Measurements from ENCODE around the gene STK39.
"Not testable (repeated sequence)": the region's sequence is repeated elsewhere in the genome, so short reads cannot be mapped to it uniquely, and the experiment has no call there.

The STK39 gene

DNA sequence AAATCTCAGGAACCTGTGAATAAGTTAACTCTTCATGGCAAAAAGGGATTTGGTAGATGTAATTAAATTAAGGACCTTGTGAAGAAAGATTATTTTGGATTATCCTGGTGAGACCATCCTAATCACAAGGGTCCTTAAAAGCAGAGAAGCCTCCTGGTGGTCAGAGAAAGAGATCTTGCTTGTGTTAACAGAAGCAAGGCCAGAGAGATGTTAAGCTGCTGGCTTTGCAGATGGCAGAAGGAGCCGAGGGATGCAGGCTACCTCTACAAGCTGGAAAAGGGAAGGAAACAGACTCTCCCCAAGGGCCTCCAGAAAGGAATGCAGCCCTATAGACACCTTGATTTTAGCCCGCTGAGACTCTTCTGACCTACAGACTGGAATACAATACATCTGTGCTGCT lies 197.0 kb downstream of the STK39 start:
- no peak for DNase-seq (ENCODE audit: low read depth in 2 of 2)

GRCh38 chr2:168049609-168050008 lies 197.8 kb downstream of the STK39 start:
- no peak for DNase-seq (ENCODE audit: low read depth in 2 of 2)

DNA sequence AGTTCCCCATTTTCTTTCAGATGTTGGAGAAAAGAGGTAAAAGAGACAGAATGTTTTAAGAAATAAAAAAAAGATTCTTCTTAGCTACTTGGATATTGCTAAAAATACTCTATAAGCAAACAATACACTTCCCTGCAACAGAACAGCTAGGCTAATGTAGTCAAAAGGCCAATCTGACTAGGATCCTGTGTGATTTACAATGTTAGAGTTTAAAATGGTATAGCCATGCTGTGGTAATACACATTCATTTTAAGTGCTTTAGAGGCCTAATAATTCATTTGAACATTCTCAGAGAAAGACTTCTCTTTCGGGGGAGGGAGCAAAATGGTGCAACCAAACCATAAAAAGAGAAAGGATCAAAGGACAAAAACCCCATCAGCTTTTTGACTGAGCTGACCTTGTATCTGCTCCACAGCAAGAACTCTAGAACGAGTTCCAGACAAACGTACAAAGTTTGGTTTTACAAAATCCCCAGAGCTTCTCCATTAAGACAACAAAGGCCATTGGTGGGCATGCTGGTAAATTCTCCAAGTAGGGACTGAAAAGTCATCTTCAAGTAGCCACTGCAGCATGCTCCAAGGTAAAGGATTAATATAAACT lies 200.2 kb downstream of the STK39 start:
- DNase-seq (ENCODE audit: low read depth in 2 of 2) = no peak

GRCh38 chr2:168044579-168044978 lies 202.8 kb downstream of the STK39 start:
- no peak for DNase-seq (ENCODE audit: low read depth in 2 of 2)

DNA sequence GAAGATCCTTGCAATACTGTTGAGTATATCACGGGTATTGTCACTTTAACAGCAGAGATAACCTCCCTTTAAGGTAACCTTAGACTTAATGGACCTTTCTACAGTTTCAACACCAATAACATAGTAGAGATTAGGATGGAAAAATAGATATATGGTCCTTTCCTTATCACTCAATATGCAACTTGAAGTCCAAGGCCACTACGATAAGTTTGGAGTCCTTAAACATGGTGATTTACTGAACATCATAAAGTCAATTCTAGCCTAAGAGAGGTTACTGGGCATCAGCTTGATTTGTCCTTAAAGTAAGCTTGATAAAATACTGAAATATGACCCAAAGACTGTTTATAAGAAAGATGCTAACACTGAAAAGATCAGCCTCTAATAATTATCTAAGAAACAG lies 203.2 kb downstream of the STK39 start:
- DNase-seq (ENCODE audit: low read depth in 2 of 2) = no peak

DNA sequence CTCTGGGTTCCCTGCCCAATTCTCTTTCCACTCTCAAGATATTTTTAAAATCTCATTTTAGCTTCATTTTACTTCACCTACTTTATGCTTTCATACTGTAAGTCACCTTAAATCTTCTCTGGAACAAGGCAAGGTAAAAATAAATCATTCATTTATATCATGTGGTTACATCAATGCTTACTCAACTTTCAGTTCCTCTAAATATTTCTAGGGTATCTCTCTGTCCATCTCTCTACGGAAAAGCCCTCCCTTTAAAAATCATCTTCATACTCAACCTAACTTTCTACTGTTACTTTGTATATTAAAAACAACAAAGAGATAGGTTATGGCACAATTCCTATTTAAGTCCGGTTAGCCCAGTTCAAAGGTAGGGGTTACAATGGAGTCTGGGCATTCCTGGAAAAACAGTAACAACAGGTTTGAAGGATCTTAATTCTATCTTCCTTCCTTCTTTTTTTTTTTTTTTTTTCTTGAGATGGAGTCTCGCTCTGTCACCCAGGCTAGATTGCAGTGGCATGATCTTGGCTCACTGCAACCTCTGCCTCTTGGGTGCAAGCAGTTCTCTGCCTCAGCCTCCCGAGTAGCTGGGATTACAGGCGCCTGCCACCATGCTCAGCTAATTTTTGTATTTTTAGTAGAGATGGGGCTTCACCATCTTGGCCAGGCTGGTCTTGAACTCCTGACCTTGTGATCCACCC lies 205.1 kb downstream of the STK39 start:
- DNase-seq (ENCODE audit: low read depth in 2 of 2) = not testable (repeated sequence)

DNA sequence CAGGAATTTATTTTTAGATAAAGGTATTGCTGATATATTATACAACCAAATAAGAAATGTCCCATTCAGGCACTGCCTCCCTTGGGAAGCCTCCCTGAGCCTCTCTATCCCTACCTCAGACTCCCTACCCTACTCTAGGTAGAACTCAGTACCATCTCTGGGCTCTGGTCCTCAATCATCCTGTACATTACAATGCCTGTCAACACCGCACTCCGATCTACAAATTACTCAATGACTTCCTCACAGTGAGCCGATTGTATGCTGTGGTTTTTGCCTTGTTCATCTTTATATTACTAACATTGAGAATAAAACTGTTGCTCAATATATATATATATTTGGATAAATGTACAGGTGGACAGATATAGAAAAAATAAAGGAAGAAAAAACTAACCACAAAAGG lies 207.5 kb downstream of the STK39 start:
- no peak for DNase-seq (ENCODE audit: low read depth in 2 of 2)

- DNase-seq (ENCODE audit: low read depth in 2 of 2) = no peak
These were observed 209.6 kb downstream of the STK39 start for GRCh38 chr2:168037778-168038177.

- DNase-seq (ENCODE audit: low read depth in 2 of 2) = no peak
These were observed 211.9 kb downstream of the STK39 start for GRCh38 chr2:168035458-168035857.

DNA sequence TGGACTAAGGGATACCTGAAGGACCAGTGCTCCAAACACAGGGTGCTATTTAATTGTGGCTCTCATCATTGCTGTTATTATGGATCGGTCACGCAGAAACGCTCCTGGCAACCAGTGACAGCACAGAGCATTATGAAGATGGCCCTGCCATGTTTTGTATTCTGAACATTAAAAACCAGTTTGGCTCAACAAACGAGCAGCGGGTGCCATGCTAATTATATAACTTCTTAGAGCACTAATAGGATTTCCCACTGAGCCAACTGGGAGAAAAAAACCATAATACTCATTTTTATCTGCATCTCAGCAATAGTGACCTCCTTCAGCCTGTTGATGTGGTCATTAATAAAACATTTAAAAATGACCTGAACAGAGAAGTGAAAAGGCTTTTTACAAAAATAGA lies 212.8 kb downstream of the STK39 start:
- DNase-seq (ENCODE audit: low read depth in 2 of 2) = no peak

GRCh38 chr2:168033966-168034365 lies 213.4 kb downstream of the STK39 start:
- DNase-seq (ENCODE audit: low read depth in 2 of 2) = no peak

DNA sequence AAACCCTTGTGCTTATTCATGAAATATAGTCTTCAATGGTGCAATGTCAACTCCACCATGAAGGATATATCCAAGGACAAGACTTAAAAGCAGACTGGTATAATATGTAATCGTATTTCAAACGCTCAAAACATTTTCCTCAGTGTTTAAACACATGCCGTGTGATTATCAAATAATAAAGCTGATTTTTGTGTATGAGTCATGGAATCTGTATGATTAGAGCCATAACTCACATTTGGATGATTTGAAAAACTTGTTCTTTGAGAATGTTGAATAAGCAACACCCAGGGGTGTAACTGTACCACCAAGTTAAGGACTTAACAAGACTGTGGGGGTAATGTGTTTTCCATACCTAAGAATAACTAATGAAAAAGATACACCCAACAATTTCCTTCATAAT lies 215.3 kb downstream of the STK39 start:
- no peak for DNase-seq (ENCODE audit: low read depth in 2 of 2)

- no peak for DNase-seq (ENCODE audit: low read depth in 2 of 2)
These were observed 216.4 kb downstream of the STK39 start for GRCh38 chr2:168030862-168031624.

DNA sequence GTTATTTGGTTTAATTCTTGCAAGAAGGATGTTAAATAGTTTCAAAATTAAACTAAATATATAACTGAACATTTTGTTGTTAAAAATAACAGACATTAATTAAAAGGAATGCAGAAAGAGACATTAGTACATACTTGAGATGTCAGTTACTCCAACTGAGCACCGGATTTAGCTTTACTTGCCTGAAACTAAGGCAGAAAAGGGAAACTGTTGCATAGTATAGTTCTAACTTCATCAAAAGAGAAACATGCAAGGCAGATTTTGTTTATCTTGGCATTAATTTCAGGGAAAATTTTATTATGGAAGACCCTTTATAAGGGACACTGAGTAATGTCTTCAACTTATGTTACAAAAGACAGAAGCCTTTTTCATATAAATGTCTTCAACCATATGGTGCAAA lies 218.3 kb downstream of the STK39 start:
- no peak for DNase-seq (ENCODE audit: low read depth in 2 of 2)

DNA sequence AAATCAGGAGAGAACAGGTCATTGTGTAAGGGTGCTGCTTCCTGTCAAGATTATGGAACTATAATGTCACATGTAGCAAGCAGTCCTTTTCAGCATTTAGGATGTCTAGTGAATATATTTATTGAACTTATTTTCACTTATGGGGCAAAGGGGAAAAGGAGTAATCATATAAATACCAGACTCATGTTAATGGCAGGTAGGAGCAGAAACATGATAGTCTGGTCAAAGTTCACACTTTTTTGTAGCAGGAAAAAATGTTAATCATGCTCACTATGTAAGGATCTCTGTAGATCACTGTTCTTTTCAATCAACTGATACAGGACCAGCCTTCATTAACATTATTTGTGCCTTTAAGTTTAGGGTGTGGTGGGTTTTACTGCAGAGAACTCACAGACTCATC lies 219.0 kb downstream of the STK39 start:
- no peak for DNase-seq (ENCODE audit: low read depth in 2 of 2)

- no peak for DNase-seq (ENCODE audit: low read depth in 2 of 2)
These were observed 221.8 kb downstream of the STK39 start for GRCh38 chr2:168025487-168026202.

DNA sequence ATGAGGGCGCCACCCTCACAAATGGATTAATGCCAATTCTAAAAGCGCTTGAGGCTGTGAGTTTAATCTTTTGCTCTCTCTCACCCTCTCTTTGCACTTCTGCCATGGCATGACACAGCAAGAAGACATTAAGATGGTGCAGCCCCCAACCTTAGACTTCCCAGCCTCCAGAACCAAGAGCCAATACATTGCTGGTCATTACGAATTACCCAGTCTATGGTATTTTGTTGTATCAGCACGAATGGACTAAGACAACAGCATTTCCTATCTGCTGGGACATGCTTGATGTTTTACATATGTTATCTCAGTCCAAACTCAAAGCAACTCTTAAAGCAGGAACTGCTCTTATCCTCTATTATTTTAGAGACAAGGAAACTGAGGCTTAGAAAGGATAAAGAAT lies 222.9 kb downstream of the STK39 start:
- DNase-seq (ENCODE audit: low read depth in 2 of 2) = no peak

DNA sequence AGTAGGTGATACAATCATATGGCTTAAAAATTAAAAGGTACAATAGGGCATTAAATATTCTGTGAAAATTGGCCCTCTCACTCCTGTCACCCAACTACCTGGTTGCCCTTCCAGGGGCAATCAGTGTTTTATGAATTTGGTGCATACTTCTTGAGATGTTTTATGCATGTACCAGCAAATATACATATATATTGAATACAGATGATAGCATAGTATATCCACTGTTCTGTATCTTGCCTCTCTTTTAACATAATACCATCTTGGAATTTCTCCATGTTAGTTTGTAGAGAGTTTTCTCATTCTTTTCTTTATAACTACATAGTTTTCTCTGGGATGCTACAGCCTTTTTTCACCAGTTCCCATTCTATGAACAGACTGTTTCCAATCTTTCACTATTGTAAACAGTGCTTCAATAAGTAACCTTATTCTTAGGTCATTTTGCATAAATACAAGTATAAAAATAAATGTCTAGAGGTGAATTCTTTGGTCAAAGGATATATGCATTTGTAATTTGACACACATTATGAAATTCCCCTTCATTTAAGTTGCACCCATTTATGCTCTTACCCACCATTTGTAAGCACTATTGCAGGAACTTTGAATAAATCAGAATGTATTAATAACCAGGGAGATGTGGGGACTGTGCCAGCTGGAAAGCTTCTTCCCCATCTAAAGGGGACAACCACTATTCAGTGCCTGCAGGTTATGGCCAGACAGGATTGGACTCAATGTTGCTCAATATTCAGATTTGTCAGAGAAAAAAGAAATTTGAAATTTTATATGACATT lies 225.4 kb downstream of the STK39 start:
- DNase-seq (ENCODE audit: low read depth in 2 of 2) = no peak

DNA sequence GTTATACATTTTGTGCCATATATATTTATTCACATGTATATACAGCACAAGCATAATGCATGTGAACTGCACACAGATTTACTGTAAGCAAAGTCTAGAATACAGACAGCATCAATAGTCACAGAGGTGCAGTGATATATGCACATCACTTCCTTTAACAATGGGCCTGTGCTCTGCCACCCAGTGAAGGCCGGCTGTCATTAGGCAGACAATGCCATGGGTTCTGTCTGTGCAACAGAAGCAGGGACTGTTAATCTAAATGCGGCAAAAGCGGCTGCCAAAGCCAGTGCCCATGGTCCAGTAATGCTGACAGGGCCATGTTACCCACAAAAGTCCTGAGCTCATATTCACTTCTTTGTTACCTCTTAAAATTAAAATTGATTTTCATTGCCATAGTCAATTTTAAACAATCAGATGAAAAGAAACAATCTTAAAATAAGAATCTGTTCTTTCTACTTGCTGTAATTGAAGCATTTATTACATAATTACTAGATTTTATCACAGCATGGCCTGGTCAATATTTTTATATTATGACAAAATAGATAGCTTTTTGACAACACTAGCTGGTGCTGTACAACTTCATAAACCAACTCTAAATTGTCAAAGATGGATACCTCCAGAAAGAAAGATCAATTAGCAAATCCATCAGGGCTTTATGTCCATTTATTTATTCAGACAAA lies 232.0 kb downstream of the STK39 start:
- DNase-seq (ENCODE audit: low read depth in 2 of 2) = no peak

DNA sequence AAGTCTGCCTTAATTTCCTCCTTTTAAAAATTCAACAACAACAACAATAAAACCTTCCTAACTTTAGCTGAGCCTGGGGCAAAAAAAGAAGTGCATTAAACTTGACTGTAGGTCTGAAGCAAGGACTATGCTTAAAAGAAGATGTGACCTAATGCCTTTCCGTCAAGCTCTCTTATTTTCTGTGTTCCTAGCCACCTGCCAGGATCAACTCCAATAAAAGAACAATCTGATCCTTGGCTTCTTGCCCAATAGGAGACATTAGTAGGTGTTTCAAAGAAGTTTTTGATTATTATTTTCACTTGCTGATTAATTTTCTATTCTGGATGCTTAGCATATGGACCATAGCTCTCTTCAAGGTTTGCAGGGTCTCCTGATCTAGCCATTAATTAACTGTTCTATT lies 237.5 kb downstream of the STK39 start:
- no peak for DNase-seq (ENCODE audit: low read depth in 2 of 2)

GRCh38 chr2:168008646-168009195 lies 238.7 kb downstream of the STK39 start:
- DNase-seq (ENCODE audit: low read depth in 2 of 2) = no peak

Measured in stimulated activated CD4-positive, alpha-beta T cell treated with anti-CD3 and anti-CD28 coated beads, Interleukin-15, amount 100 ng/mL, for 48 hours (primary cell).